Cardiac fibroblast (primary cell): ENCODE data around the gene FES.
"Not testable (repeated sequence)": the region's sequence is repeated elsewhere in the genome, so short reads cannot be mapped to it uniquely, and the experiment has no call there.

ENCODE experiments used
- DNase-seq, 2 donors: peaks; one replicate each; pipeline versions ENCODE4 v3.0.0 to v3.0.0-alpha.2; 2010; ENCODE audit warnings: low read depth in 2 of 2
- H3K4me3 ChIP-seq, 2 donors: replicated peaks in 1 of 2; 1 replicate in 1 of 2; 2 replicates in 1 of 2; pipeline ENCODE4 v1.5.1; 2011; ENCODE audit warnings: low read depth in 2 of 2, low read length in 2 of 2, mild to moderate bottlenecking in 2 of 2, moderate library complexity in 1 of 2
- TF ChIP-seq, protein P1 (sequence below): IDR thresholded peaks from one replicate; pipeline ENCODE4 v1.5.1; 2011; ENCODE audit warnings: low read depth, mild to moderate bottlenecking, low read length, inconsistent platforms

The FES gene

DNA sequence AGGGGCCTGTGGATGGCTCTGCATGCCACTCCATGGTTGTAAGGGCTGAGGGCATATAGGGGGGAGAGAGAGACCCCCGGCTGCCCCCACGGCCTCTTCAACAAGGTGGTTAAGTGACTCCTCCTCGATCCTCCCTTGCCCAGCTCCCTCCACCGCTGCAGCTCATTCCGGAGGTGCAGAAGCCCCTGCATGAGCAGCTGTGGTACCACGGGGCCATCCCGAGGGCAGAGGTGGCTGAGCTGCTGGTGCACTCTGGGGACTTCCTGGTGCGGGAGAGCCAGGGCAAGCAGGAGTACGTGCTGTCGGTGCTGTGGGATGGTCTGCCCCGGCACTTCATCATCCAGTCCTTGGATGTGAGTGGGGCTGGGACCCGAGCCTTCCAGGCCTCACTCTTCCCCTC is 6.5 kb downstream of the FES start:
- TF ChIP-seq, protein P1, sequence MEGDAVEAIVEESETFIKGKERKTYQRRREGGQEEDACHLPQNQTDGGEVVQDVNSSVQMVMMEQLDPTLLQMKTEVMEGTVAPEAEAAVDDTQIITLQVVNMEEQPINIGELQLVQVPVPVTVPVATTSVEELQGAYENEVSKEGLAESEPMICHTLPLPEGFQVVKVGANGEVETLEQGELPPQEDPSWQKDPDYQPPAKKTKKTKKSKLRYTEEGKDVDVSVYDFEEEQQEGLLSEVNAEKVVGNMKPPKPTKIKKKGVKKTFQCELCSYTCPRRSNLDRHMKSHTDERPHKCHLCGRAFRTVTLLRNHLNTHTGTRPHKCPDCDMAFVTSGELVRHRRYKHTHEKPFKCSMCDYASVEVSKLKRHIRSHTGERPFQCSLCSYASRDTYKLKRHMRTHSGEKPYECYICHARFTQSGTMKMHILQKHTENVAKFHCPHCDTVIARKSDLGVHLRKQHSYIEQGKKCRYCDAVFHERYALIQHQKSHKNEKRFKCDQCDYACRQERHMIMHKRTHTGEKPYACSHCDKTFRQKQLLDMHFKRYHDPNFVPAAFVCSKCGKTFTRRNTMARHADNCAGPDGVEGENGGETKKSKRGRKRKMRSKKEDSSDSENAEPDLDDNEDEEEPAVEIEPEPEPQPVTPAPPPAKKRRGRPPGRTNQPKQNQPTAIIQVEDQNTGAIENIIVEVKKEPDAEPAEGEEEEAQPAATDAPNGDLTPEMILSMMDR = no peak
- DNase-seq = no peak
- H3K4me3 ChIP-seq = no peak overlapping the region

DNA sequence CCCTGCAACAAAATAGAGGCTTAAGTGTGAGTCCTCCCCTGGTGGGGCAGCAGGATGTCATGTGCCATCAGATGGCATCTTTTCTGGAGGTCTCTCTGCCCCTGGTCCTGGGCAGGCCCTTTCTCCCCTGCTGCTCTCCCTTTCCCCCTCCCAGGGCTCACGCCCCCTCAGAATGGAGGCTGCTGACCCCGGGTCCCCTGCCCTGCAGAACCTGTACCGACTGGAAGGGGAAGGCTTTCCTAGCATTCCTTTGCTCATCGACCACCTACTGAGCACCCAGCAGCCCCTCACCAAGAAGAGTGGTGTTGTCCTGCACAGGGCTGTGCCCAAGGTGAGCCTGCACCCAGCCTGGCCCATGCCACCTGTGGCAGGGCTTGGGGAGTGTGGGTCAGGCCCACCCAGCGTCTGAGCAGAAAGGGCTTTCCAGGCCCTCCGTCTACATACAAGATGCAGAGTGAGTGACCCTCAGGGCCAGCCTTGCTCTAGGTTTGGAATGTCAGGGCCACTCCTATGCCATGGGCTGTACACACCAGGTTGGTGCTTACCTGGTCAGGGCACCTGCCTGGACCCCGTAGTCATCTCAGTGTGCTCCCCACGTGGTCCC is 7.1 kb downstream of the FES start:
- H3K4me3 ChIP-seq = no peak overlapping the region
- DNase-seq = no peak
- TF ChIP-seq, protein P1 = no peak

DNA sequence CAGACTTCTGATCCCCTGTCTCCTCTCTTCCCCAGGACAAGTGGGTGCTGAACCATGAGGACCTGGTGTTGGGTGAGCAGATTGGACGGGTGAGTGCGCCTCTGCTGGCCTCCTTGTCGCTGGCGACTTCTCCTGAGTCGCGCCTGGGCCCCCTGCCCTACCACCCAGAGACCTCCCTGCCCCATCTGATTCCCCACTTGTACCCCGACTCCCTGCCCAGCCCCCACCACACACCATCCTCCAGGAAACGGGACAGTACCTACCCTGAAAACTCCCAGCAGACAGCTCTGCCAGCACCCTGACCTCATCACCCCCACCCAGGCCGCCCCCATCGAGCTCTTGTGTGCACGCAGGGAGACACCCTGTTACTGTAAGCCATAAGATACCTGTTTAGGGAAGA is 7.7 kb downstream of the FES start:
- TF ChIP-seq, protein P1 = no peak
- H3K4me3 ChIP-seq = no peak overlapping the region
- DNase-seq = no peak

DNA sequence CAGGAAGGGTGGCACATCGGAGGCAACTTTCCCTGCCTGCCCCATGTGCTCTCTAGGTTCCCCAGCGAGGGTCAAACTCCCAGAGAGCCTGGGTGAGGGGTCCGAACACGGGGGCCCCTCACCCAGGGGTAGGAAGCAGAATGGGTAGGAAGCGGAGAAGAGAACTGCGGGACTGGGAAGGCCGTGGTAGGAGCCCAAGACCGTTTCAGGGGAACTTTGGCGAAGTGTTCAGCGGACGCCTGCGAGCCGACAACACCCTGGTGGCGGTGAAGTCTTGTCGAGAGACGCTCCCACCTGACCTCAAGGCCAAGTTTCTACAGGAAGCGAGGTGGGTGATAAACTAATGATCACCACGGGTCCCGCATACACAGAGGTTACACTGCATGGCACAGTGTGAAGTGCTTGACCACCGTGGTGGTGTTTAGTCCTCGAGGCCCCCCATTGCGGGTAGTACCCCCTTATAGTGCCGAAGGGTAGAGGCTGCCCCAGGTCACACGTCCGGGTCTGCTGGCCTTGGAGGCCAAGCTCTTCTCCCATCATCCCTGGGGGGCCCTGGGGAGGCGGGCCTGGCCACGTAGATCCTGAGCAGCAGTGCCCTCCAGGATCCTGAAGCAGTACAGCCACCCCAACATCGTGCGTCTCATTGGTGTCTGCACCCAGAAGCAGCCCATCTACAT is 8.3 kb downstream of the FES start:
- TF ChIP-seq, protein P1 = no peak
- no peak for DNase-seq
- H3K4me3 ChIP-seq = no peak overlapping the region

DNA sequence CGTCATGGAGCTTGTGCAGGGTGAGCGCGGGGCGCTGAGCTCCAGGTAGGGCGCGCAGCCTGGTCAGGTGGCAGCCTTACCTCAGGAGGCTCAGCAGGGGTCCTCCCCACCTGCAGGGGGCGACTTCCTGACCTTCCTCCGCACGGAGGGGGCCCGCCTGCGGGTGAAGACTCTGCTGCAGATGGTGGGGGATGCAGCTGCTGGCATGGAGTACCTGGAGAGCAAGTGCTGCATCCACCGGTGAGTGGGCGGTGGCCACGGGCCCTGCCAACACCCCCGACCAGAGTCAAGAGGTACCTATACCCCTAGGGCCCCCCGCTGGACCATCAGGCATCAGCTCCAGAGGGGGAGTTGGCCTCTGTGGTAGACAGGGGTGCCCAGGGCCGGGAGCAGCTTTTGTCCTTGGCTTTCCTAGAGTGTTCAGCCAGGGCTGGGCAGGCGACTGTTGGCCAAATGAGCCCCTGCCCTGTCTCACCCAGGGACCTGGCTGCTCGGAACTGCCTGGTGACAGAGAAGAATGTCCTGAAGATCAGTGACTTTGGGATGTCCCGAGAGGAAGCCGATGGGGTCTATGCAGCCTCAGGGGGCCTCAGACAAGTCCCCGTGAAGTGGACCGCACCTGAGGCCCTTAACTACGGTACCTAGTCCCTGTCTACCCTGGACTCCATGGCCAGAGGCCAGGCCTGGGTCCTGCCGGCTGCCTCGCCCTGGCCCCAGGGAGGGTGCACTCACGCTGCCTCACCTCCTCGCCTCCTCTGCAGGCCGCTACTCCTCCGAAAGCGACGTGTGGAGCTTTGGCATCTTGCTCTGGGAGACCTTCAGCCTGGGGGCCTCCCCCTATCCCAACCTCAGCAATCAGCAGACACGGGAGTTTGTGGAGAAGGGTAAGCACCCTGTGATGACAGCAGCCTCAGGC is 9.1 kb downstream of the FES start:
- DNase-seq = no peak
- TF ChIP-seq, protein P1 = no peak
- H3K4me3 ChIP-seq = no peak overlapping the region

DNA sequence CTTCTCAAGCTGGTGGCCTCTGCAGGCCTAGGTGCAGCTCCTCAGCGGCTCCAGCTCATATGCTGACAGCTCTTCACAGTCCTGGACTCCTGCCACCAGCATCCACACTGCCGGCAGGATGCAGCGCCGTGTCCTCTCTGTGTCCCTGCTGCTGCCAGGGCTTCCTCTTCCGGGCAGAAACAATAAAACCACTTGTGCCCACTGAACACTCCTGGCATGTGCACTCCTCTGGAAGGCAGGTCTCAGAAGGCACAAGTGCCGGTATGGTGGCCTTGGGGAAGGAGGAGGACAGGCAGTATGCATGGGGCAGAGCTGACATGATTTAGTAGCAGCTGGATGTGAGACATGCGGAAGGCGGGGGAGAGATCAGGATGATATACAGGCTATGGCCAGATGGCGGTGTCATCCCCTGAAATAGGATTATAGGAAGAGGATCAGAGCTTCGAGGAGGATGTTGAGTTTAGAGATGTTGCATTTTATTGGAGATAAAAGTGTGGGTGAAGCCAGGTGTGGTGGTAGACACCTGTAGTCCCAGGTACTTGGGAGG is 11.3 kb downstream of the FES start:
- peak in 1 of 2 donors; percentile 23 for DNase-seq
- TF ChIP-seq, protein P1 = no peak

DNA sequence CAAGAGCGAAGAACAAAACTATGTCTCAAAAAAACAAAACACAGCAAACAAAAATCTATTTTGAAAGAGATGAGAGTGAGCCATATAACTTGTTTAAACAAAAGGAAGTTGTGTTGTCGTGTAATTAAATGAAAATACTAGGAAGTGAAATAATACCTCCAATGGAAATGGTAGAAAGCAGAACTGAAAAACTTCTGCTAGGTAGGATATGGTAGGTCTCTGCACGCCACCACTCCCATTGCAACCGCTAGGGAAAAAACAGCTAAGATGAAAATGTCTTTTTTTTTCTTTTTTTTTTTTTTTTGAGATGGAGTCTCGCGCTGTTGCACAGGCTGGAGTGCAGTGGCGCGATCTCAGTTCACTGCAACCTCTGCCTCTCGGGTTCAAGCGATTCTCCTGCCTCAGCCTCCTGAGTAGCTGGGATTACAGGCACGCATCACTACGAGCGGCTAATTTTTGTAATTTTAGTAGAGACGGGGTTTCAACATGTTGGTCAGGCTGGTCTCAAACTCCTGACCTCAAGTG is 12.9 kb downstream of the FES start:
- DNase-seq, H3K4me3 ChIP-seq: not testable (repeated sequence)

More for the DNA sequence above, 11.3 kb downstream of the FES start:
- no peak overlapping the region for H3K4me3 ChIP-seq
